ENCODE data around the gene GMDS. TPM values are rescaled to one million over a fixed set of nuclear protein-coding genes. Genes with fewer than 3 reads are reported as not detected.

Gene GMDS
- total RNA-seq, 1 experiment from 2014 or later, result 27.6 TPM

- H2AFZ ChIP-seq (ENCODE audit: low read length), result no peak overlapping the region
- H3K27ac Mint-ChIP-seq, result 0 out of 7 replicates have a peak overlapping the region, but pooled peaks of 2 of the 3 experiments have one; percentile 18 to 63
Measured at GRCh38 chr6:1958257-1958656, 287.1 kb downstream of the GMDS start.

More at GRCh38 chr6:1958257-1958656, 287.1 kb downstream of the GMDS start:
- no peaks in the 10 kb centered on the region for H3K23me2 ChIP-seq (ENCODE audit: insufficient read length, low read depth, low read length, poor library complexity, severe bottlenecking)
- H3K36me3 Mint-ChIP-seq (ENCODE audit: insufficient read depth in 1 of 3, low read depth in 3 of 3), result no peaks in the 10 kb centered on the region; a peak in 1 of 7 replicates
- no peaks in the 10 kb centered on the region for H3K9me3 ChIP-seq (ENCODE audit: control insufficient read depth, low read depth, low read length)
- no peak overlapping the region for H4K91ac ChIP-seq (ENCODE audit: insufficient read length, low read depth, low read length)
- no peak overlapping the region for H3K14ac ChIP-seq (ENCODE audit: insufficient read depth, low read length)
- H3K27me3 ChIP-seq (ENCODE audit: insufficient read depth, low read length), result no peaks in the 10 kb centered on the region
- H3K4me1 ChIP-seq (ENCODE audit: insufficient read depth, low read length), result no peaks in the 10 kb centered on the region
- no peak for TF ChIP-seq CTCF (conservative IDR thresholded peaks at IDR 0.05)
- no peaks in the 10 kb centered on the region for H4K20me1 ChIP-seq (ENCODE audit: control insufficient read depth, insufficient read depth, insufficient read length)
- WGBS (ENCODE audit: extremely low coverage, insufficient read length, low lambda C conversion rate), result no CpG with 5 or more reads among the region's 4 CpGs
- no peak overlapping the region for H3K18ac ChIP-seq (ENCODE audit: insufficient read length, low read depth, low read length)
- H3K4ac ChIP-seq (ENCODE audit: low read depth, low read length), result no peak overlapping the region
- no peak overlapping the region for H3K4me3 Mint-ChIP-seq
- H4K8ac ChIP-seq (replicated peaks; ENCODE audit: insufficient read length, low read depth, low read length), result no peak overlapping the region
- no peak overlapping the region for H3K9ac ChIP-seq (ENCODE audit: extremely low read depth, insufficient read length, low read length)
- no peaks in the 10 kb centered on the region for H3K79me1 ChIP-seq (ENCODE audit: insufficient read depth, low read depth, low read length, poor library complexity, severe bottlenecking)
- H2BK20ac ChIP-seq (ENCODE audit: low read depth, low read length, poor library complexity, severe bottlenecking), result no peak overlapping the region
- no peak for DNase-seq
- peaks cover 0 to 2% of the 10 kb centered on the region in 2 experiments; a peak in 1 of 4 replicates for H3K4me1 Mint-ChIP-seq
- H3K23ac ChIP-seq (ENCODE audit: insufficient read length, low read depth, low read length), result no peak overlapping the region
- H2AK5ac ChIP-seq (ENCODE audit: insufficient read length, low read length), result no peak overlapping the region
- H3K27me3 Mint-ChIP-seq (ENCODE audit: low read depth), result no peaks in the 10 kb centered on the region
- H4K5ac ChIP-seq (ENCODE audit: insufficient read length, low read depth, low read length), result no peak overlapping the region
- H2BK12ac ChIP-seq (ENCODE audit: insufficient read length, low read depth, low read length), result no peak overlapping the region
- H3K79me2 ChIP-seq (ENCODE audit: insufficient read depth, low read length), result no peaks in the 10 kb centered on the region
- H2BK15ac ChIP-seq (ENCODE audit: low read depth, low read length), result no peak overlapping the region
- H3T11ph ChIP-seq (ENCODE audit: low read length), result no peak overlapping the region
- no peak overlapping the region for H3K56ac ChIP-seq (ENCODE audit: insufficient read length, low read depth, low read length)
- no peak overlapping the region for H2BK5ac ChIP-seq (ENCODE audit: insufficient read length, low read length)
- no peaks in the 10 kb centered on the region for H3K9me3 Mint-ChIP-seq
- no peak overlapping the region for H3K4me2 ChIP-seq (ENCODE audit: insufficient read depth, insufficient read length, low read length)
- no peak overlapping the region for H2BK120ac ChIP-seq (ENCODE audit: low read depth, low read length, poor library complexity, severe bottlenecking)
- H3K27ac ChIP-seq (ENCODE audit: insufficient read length, low read depth, low read length), result no peak overlapping the region
